Chondrocyte (in vitro differentiated cells): ENCODE results near the gene B4GALNT2. TPM values are rescaled to one million over a fixed set of nuclear protein-coding genes. Genes with fewer than 3 reads are reported as not detected.

ENCODE experiments used
- DNase-seq: peaks from one replicate; pipeline ENCODE4 v3.0.0; 2021; ENCODE audit warnings: mixed read lengths, low spot score
- H3K27ac Mint-ChIP-seq: one replicate; pipeline ENCODE4 v1.8.0; 2021; ENCODE audit warnings: mild to moderate bottlenecking, moderate library complexity, mixed read lengths; ENCODE audit not compliant: unreplicated experiment
- H3K27me3 Mint-ChIP-seq: 2 replicates; pipeline ENCODE4 v1.8.0; 2021; ENCODE audit warnings: low read depth, mixed read lengths
- H3K36me3 Mint-ChIP-seq: 2 replicates; pipeline ENCODE4 v1.8.0; 2021; ENCODE audit warnings: low read depth, mixed read lengths
- H3K4me1 Mint-ChIP-seq: 2 replicates; pipeline ENCODE4 v1.8.0; 2021; ENCODE audit warnings: low read depth, mild to moderate bottlenecking, mixed read lengths
- H3K4me3 Mint-ChIP-seq: one replicate; pipeline ENCODE4 v1.8.0; 2021; ENCODE audit warnings: mild to moderate bottlenecking, moderate library complexity, mixed read lengths; ENCODE audit not compliant: unreplicated experiment
- H3K9me3 Mint-ChIP-seq: 2 replicates; pipeline ENCODE4 v1.8.0; 2021; ENCODE audit warnings: low read depth, mixed read lengths
- total RNA-seq: library from RNA; stranded (reverse); gene quantifications from 3 replicates; pipeline ENCODE4 v1.2.1, GENCODE V29; 2021
- TF ChIP-seq, protein P1 (sequence below): fragments of 200-600 bp; sonication (generic); IDR thresholded peaks from 2 replicates; pipeline ENCODE4 v1.5.0; 2021; ENCODE audit warnings: antibody characterized with exemption, mild to moderate bottlenecking, moderate library complexity

The B4GALNT2 gene
- total RNA-seq, 1 donor from 2014 or later, result not detected

DNA sequence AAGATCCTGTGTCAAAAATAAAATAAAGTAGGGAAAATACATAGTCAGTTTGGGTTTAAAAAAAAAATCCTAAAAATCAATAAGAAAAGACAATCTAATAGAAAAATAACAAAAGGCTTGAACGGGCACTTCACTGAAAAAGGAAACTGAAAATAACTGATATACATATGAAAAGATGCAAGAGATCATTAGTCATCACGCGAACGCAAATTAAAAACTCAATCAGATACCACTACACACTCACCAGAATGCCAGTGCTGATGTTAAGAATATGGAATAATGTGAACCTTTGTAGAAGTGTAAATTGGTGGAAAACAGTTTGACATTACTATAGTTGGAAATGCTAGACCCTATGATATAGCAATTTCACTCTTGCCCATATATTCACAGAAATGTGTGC, 63.2 kb downstream of the B4GALNT2 start:
- DNase-seq, result no peak
- peak overlapping the region; percentile 47 for H3K27ac Mint-ChIP-seq
- no peaks in the 10 kb centered on the region for H3K36me3 Mint-ChIP-seq
- no peaks in the 10 kb centered on the region for H3K9me3 Mint-ChIP-seq
- H3K27me3 Mint-ChIP-seq, result no peaks in the 10 kb centered on the region
- H3K4me1 Mint-ChIP-seq, result peaks cover 16% of the 10 kb centered on the region
- no peak overlapping the region for H3K4me3 Mint-ChIP-seq
- TF ChIP-seq, protein P1, sequence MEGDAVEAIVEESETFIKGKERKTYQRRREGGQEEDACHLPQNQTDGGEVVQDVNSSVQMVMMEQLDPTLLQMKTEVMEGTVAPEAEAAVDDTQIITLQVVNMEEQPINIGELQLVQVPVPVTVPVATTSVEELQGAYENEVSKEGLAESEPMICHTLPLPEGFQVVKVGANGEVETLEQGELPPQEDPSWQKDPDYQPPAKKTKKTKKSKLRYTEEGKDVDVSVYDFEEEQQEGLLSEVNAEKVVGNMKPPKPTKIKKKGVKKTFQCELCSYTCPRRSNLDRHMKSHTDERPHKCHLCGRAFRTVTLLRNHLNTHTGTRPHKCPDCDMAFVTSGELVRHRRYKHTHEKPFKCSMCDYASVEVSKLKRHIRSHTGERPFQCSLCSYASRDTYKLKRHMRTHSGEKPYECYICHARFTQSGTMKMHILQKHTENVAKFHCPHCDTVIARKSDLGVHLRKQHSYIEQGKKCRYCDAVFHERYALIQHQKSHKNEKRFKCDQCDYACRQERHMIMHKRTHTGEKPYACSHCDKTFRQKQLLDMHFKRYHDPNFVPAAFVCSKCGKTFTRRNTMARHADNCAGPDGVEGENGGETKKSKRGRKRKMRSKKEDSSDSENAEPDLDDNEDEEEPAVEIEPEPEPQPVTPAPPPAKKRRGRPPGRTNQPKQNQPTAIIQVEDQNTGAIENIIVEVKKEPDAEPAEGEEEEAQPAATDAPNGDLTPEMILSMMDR, result no peak

DNA sequence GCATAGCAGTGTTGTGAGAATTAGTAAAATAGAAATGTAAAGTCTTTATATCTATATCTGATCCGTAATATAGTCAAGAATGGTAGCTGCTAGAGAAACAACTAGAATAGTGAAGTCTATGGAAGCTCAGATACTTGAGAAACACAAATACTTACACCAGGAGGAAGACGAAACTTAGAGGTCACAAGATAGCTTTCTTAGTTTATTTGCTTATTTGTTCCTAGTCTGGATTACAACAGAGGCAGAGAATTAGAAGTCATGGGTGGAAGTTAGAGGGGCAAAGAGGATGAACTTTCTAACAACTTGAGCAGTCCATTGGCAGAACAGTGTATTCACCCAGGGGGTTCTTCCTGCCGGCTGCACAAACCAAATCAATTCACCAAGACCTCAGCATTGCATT, 64.0 kb downstream of the B4GALNT2 start:
- DNase-seq, result no peak
- Mint-ChIP-seq H3K27ac (no peak overlapping the region), H3K9me3 (no peaks in the 10 kb centered on the region), H3K36me3 (no peaks in the 10 kb centered on the region), H3K4me3 (no peak overlapping the region), H3K4me1 (peaks cover 15% of the 10 kb centered on the region), H3K27me3 (no peaks in the 10 kb centered on the region)
- TF ChIP-seq, protein P1, result no peak

DNA sequence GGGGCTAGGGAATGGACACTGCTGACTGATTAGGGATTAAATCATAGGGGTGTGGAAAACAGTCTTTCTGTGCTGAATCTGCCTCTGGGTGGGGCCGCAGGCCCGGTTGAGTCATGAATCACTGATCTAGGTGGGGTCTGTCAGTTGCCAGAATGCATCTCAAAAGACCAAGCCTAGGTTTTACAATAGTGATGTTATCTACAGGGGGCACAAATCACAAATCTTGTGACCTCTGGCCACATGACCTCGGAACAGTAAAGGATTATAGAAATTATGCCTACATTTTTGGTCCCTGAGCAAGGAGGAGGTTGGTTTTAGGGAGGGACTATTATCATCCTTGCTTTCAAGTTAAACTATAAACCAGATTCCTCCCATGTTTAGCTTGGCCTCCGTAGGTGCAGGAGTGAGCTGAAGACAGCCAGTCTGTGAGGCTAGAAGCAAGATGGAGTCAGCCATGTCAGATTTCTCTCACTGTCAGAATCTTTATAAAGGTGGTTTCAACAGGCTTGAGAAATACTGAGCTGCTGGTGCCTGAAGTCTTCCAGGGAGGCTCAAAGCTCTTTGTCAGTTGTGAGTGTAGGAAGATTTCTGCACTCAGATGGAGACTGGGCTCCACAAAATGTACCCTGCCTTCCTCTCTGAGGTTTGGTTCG, 64.9 kb downstream of the B4GALNT2 start:
- TF ChIP-seq, protein P1, result no peak
- Mint-ChIP-seq H3K9me3 (no peaks in the 10 kb centered on the region), H3K4me1 (peaks cover 12% of the 10 kb centered on the region), H3K27ac (no peak overlapping the region), H3K27me3 (no peaks in the 10 kb centered on the region), H3K36me3 (no peaks in the 10 kb centered on the region), H3K4me3 (no peak overlapping the region)
- no peak for DNase-seq

DNA sequence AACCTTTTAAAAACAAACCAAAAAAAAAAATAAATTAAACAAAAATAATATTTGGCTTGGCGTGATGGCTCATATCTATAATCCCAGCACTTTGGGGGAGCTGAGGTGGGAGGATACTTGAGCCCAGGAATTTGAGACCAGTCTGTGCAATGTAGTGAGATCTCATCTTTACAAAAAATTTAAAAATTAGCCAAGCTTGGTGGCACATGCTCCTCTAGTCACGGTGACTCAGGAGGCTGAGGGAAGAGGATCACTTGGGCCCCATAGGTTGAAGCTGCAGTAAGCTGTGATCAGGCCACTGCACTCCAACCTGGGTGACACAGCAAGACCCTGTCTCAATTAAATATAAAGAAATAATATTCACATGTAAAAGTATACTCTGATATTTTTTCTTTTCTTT, 65.6 kb downstream of the B4GALNT2 start:
- no peaks in the 10 kb centered on the region for H3K36me3 Mint-ChIP-seq
- no peak overlapping the region for H3K4me3 Mint-ChIP-seq
- no peaks in the 10 kb centered on the region for H3K9me3 Mint-ChIP-seq
- H3K4me1 Mint-ChIP-seq, result peaks cover 9% of the 10 kb centered on the region
- TF ChIP-seq, protein P1, result no peak
- no peaks in the 10 kb centered on the region for H3K27me3 Mint-ChIP-seq
- no peak for DNase-seq
- no peak overlapping the region for H3K27ac Mint-ChIP-seq

DNA sequence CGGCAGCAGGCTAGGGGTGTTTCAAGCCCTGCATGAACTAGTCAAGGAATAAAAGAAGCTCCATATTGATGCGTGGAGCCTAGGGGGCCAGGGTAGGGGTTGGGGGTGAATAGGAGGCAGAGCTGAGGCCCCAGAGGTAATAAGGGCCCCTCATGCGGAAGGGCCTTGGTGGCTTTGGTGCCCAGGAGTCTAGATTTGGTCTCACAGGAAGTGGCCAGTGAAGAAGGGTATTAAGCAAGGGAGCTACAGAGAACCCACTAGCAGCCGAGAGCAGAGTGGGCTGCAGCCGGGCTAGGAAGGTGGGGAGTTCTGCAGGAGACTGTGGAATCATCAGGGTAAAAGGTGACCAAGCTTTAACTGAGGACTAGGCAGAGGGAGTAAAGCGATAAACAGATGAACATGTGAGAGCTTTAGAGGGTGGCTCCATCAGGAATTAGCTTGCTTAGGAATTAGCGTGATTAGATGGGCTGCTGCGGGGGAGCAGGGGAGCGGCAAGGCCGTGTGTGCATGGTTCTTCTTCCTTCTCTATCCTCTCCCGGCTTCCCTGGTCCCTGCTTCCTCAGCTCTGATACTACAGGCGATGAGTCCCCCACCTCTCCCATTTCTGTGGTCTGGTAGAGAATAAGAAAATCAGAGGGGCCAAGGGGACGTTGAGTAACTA, 68.0 kb downstream of the B4GALNT2 start:
- no peak overlapping the region for H3K27ac Mint-ChIP-seq
- H3K4me3 Mint-ChIP-seq, result no peak overlapping the region
- no peaks in the 10 kb centered on the region for H3K36me3 Mint-ChIP-seq
- no peaks in the 10 kb centered on the region for H3K9me3 Mint-ChIP-seq
- H3K27me3 Mint-ChIP-seq, result no peaks in the 10 kb centered on the region
- no peaks in the 10 kb centered on the region for H3K4me1 Mint-ChIP-seq
- DNase-seq, result no peak
- TF ChIP-seq, protein P1, result no peak
